K562 (cell line): Measurements from ENCODE around the gene IQUB. TPM values are rescaled to one million over a fixed set of nuclear protein-coding genes. Genes with fewer than 3 reads are reported as not detected.

ENCODE experiments used
- EHMT2 ChIP-seq: fragments of 450-650 bp; IDR thresholded peaks from 2 replicates; pipeline ENCODE4 v1.6.1; 2018; ENCODE audit warnings: antibody characterized with exemption
- KDM1A ChIP-seq, 2 experiments: fragments of 450-650 bp; IDR thresholded peaks; 2 replicates each; pipeline ENCODE4 v1.6.1; 2016; ENCODE audit warnings: mild to moderate bottlenecking in 2 of 2
- PRMT5 ChIP-seq: sonication (generic); formaldehyde crosslinking; IDR thresholded peaks from 2 replicates; pipeline ENCODE4 v1.5.0; 2020; ENCODE audit warnings: missing genetic modification reagents
- SP1 ChIP-seq: sonication (generic); formaldehyde crosslinking; IDR thresholded peaks from 2 replicates; pipeline ENCODE4 v1.8.1; 2022; ENCODE audit warnings: mild to moderate bottlenecking, missing genetic modification reagents
- TBL1XR1 ChIP-seq, 2 experiments: IDR thresholded peaks; 2 replicates each; pipeline ENCODE4 v1.6.1; 2012; ENCODE audit warnings: improper control_type of control experiment in 2 of 2, low read length in 2 of 2, mild to moderate bottlenecking in 1 of 2
- ZFPM2 ChIP-seq: fragments of 250-450 bp; sonication (Bioruptor Pico); IDR thresholded peaks from 2 replicates; pipeline ENCODE4 v1.5.1; 2022; ENCODE audit warnings: mild to moderate bottlenecking
- ZNF133 ChIP-seq: fragments of 250-450 bp; sonication (Bioruptor Pico); IDR thresholded peaks from 2 replicates; pipeline ENCODE4 v1.4.0; 2020; ENCODE audit warnings: mild to moderate bottlenecking
- ZNF75A ChIP-seq: fragments of 450-650 bp; formaldehyde crosslinking; IDR thresholded peaks from 2 replicates; pipeline ENCODE4 v1.4.0; 2020; ENCODE audit warnings: mild to moderate bottlenecking
- ZNF780A ChIP-seq: fragments of 250-450 bp; sonication (Bioruptor Pico); IDR thresholded peaks from 2 replicates; pipeline ENCODE4 v1.5.0; 2021; ENCODE audit warnings: mild to moderate bottlenecking
- polyA plus RNA-seq, 8 experiments: library from polyadenylated mRNA; depleted of rRNA in 4 of 8; stranded (reverse) in 5 of 8; unstranded in 3 of 8; fragments of >200 nt; fragmentation: Nextera tagmentation in 2 of 8; fragmentation: Illumina TruSeq in 1 of 8; extraction: Ambion mirVana in 2 of 8; extraction: Trizol in 1 of 8; gene quantifications; 2 replicates each; pipeline versions ENCODE4 v1.2.1 to v1.2.3, GENCODE V29; 2011 to 2014; ENCODE audit warnings: inconsistent platforms in 1 of 8, missing spikeins in 1 of 8
- total RNA-seq, 7 experiments: library from RNA; depleted of rRNA in 6 of 7; stranded (reverse); fragments of >200 nt in 6 of 7; fragmentation: Illumina TruSeq in 2 of 7; extraction: Trizol in 2 of 7; gene quantifications; 2 replicates each; pipeline versions ENCODE4 v1.2.1 to v1.2.3, GENCODE V29; 2011 to 2021; ENCODE audit warnings: low replicate concordance in 1 of 7
- TF ChIP-seq, protein P1 (sequence below): fragments of 450-650 bp; IDR thresholded peaks from 2 replicates; pipeline ENCODE4 v1.6.1; 2016; ENCODE audit warnings: mild to moderate bottlenecking, moderate library complexity
- TF ChIP-seq, protein P2 (sequence below), 3 experiments: fragments of 200-800 bp in 1 of 3; fragments of 250-450 bp in 1 of 3; fragments of 450-650 bp in 1 of 3; sonication (Bioruptor Pico) in 1 of 3; sonication (Bioruptor generic) in 1 of 3; formaldehyde crosslinking in 1 of 3; IDR thresholded peaks; 2 replicates each; pipeline versions ENCODE4 v1.6.1 to v1.8.0; 2016 to 2022; ENCODE audit warnings: mild to moderate bottlenecking in 2 of 3, missing genetic modification characterization in 2 of 3, missing compliant biosample characterization in 1 of 3, moderate library complexity in 1 of 3
- TF ChIP-seq, protein P3 (sequence below): fragments of 250-450 bp; sonication (Bioruptor Pico); IDR thresholded peaks from 2 replicates; pipeline ENCODE4 v1.8.0; 2022; ENCODE audit warnings: moderate library complexity, mild to moderate bottlenecking, inconsistent platforms

Gene IQUB
- total and polyA plus RNA-seq, 9 of the 15 experiments (the other 6 are each of a cell fraction or from before 2014, with no cell fraction given), result 0.62 to 2.6 (median 1.4) TPM

- TF ChIP-seq, protein P1, sequence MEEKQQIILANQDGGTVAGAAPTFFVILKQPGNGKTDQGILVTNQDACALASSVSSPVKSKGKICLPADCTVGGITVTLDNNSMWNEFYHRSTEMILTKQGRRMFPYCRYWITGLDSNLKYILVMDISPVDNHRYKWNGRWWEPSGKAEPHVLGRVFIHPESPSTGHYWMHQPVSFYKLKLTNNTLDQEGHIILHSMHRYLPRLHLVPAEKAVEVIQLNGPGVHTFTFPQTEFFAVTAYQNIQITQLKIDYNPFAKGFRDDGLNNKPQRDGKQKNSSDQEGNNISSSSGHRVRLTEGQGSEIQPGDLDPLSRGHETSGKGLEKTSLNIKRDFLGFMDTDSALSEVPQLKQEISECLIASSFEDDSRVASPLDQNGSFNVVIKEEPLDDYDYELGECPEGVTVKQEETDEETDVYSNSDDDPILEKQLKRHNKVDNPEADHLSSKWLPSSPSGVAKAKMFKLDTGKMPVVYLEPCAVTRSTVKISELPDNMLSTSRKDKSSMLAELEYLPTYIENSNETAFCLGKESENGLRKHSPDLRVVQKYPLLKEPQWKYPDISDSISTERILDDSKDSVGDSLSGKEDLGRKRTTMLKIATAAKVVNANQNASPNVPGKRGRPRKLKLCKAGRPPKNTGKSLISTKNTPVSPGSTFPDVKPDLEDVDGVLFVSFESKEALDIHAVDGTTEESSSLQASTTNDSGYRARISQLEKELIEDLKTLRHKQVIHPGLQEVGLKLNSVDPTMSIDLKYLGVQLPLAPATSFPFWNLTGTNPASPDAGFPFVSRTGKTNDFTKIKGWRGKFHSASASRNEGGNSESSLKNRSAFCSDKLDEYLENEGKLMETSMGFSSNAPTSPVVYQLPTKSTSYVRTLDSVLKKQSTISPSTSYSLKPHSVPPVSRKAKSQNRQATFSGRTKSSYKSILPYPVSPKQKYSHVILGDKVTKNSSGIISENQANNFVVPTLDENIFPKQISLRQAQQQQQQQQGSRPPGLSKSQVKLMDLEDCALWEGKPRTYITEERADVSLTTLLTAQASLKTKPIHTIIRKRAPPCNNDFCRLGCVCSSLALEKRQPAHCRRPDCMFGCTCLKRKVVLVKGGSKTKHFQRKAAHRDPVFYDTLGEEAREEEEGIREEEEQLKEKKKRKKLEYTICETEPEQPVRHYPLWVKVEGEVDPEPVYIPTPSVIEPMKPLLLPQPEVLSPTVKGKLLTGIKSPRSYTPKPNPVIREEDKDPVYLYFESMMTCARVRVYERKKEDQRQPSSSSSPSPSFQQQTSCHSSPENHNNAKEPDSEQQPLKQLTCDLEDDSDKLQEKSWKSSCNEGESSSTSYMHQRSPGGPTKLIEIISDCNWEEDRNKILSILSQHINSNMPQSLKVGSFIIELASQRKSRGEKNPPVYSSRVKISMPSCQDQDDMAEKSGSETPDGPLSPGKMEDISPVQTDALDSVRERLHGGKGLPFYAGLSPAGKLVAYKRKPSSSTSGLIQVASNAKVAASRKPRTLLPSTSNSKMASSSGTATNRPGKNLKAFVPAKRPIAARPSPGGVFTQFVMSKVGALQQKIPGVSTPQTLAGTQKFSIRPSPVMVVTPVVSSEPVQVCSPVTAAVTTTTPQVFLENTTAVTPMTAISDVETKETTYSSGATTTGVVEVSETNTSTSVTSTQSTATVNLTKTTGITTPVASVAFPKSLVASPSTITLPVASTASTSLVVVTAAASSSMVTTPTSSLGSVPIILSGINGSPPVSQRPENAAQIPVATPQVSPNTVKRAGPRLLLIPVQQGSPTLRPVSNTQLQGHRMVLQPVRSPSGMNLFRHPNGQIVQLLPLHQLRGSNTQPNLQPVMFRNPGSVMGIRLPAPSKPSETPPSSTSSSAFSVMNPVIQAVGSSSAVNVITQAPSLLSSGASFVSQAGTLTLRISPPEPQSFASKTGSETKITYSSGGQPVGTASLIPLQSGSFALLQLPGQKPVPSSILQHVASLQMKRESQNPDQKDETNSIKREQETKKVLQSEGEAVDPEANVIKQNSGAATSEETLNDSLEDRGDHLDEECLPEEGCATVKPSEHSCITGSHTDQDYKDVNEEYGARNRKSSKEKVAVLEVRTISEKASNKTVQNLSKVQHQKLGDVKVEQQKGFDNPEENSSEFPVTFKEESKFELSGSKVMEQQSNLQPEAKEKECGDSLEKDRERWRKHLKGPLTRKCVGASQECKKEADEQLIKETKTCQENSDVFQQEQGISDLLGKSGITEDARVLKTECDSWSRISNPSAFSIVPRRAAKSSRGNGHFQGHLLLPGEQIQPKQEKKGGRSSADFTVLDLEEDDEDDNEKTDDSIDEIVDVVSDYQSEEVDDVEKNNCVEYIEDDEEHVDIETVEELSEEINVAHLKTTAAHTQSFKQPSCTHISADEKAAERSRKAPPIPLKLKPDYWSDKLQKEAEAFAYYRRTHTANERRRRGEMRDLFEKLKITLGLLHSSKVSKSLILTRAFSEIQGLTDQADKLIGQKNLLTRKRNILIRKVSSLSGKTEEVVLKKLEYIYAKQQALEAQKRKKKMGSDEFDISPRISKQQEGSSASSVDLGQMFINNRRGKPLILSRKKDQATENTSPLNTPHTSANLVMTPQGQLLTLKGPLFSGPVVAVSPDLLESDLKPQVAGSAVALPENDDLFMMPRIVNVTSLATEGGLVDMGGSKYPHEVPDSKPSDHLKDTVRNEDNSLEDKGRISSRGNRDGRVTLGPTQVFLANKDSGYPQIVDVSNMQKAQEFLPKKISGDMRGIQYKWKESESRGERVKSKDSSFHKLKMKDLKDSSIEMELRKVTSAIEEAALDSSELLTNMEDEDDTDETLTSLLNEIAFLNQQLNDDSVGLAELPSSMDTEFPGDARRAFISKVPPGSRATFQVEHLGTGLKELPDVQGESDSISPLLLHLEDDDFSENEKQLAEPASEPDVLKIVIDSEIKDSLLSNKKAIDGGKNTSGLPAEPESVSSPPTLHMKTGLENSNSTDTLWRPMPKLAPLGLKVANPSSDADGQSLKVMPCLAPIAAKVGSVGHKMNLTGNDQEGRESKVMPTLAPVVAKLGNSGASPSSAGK, result no peak
- TF ChIP-seq EHMT2, result 0 out of 2 replicates have a peak, but pooled peaks have one; percentile 36
- peak; percentile 72 to 79; a peak in 3 of 4 replicates for TF ChIP-seq TBL1XR1 (IDR thresholded peaks at IDR 0.05; ENCODE audit: low read length in 2 of 2)
- TF ChIP-seq, protein P2, sequence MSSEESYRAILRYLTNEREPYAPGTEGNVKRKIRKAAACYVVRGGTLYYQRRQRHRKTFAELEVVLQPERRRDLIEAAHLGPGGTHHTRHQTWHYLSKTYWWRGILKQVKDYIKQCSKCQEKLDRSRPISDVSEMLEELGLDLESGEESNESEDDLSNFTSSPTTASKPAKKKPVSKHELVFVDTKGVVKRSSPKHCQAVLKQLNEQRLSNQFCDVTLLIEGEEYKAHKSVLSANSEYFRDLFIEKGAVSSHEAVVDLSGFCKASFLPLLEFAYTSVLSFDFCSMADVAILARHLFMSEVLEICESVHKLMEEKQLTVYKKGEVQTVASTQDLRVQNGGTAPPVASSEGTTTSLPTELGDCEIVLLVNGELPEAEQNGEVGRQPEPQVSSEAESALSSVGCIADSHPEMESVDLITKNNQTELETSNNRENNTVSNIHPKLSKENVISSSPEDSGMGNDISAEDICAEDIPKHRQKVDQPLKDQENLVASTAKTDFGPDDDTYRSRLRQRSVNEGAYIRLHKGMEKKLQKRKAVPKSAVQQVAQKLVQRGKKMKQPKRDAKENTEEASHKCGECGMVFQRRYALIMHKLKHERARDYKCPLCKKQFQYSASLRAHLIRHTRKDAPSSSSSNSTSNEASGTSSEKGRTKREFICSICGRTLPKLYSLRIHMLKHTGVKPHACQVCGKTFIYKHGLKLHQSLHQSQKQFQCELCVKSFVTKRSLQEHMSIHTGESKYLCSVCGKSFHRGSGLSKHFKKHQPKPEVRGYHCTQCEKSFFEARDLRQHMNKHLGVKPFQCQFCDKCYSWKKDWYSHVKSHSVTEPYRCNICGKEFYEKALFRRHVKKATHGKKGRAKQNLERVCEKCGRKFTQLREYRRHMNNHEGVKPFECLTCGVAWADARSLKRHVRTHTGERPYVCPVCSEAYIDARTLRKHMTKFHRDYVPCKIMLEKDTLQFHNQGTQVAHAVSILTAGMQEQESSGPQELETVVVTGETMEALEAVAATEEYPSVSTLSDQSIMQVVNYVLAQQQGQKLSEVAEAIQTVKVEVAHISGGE (CRISPR knock-in tag; IDR thresholded peaks at IDR 0.05), result peak in 1 of 3 experiments; percentile 70; a peak in 1 of 6 replicates
- peak; percentile 97 for TF ChIP-seq SP1 (CRISPR knock-in tag)
- TF ChIP-seq, protein P3, sequence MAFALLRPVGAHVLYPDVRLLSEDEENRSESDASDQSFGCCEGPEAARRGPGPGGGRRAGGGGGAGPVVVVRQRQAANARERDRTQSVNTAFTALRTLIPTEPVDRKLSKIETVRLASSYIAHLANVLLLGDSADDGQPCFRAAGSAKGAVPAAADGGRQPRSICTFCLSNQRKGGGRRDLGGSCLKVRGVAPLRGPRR (CRISPR knock-in tag), result no peak
- TF ChIP-seq ZNF133 (CRISPR knock-in tag), result no peak
- no peak for TF ChIP-seq KDM1A (IDR thresholded peaks at IDR 0.05)
- TF ChIP-seq ZFPM2 (CRISPR knock-in tag), result no peak
- TF ChIP-seq ZNF780A, result no peak
- TF ChIP-seq ZNF75A, result no peak
- TF ChIP-seq PRMT5 (CRISPR knock-in tag), result no peak
Measured at GRCh38 chr7:123557398-123558288, 23.2 kb upstream of the IQUB start, which contains the start of gene NDUFA5 (continued).
